Cortex of kidney (tissue), 1 donor: ENCODE data around the gene DNTTIP2.
"Not testable (repeated sequence)": the region's sequence is repeated elsewhere in the genome, so short reads cannot be mapped to it uniquely, and the experiment has no call there.

Experiments
- DNase-seq: peaks from one replicate; lab custom pipeline; 2025; lab: John Stamatoyannopoulos, UW

The DNTTIP2 gene

GRCh38 chr1:93842750-93843500, 36.1 kb downstream of the DNTTIP2 start:
- DNase-seq, result no peak

DNA sequence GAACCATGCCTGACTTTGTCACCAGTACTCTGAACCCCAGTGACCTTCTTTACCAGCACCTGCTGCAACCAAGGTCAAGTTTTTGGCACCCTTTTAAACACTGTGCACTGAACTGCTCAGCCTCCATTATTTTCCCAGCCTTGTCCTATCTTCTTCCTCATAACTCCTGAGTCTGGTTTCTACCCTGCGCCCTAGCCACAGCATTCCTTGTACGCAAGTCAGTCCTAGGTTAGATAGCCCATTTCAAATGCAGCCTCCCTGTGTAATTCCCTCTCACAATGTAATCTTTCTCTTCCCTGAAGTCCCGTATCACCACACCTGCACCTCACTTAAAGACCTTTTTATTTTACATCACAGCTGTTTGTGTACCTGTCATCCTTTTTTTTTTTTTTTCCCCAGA, 37.2 kb downstream of the DNTTIP2 start:
- no peak for DNase-seq

GRCh38 chr1:93840956-93841482, 38.0 kb downstream of the DNTTIP2 start:
- no peak for DNase-seq

GRCh38 chr1:93839753-93840152, 39.3 kb downstream of the DNTTIP2 start:
- DNase-seq, result no peak

GRCh38 chr1:93839307-93839706, 39.7 kb downstream of the DNTTIP2 start:
- DNase-seq, result no peak

GRCh38 chr1:93837961-93838360, 41.0 kb downstream of the DNTTIP2 start:
- no peak for DNase-seq

DNA sequence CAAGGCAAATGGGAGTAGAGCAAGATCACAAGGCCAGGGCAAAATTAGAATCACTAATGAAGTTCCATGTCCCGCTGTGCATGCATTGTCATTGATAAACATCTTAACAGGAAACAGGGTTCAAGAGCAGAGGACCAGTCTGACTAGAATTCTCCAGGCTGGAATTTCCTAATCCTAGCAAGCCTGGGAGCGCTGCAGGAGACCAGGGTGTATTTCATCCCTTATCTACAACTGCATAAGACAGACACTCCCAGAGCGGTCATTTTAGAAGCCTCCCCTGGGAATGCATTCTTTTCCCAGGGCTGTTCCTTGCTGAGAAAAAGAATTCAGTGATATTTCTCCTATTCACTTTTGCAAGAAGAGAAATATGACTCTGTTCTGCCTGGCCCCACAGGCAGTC, 45.7 kb downstream of the DNTTIP2 start:
- DNase-seq, result not testable (repeated sequence)

- no peak for DNase-seq
These were observed 49.9 kb downstream of the DNTTIP2 start for GRCh38 chr1:93829061-93829460.

- no peak for DNase-seq
These were observed 50.6 kb downstream of the DNTTIP2 start for GRCh38 chr1:93828367-93828755.

GRCh38 chr1:93827633-93828366, 51.2 kb downstream of the DNTTIP2 start:
- DNase-seq, result no peak

- DNase-seq, result no peak
These were observed 51.9 kb downstream of the DNTTIP2 start for GRCh38 chr1:93827128-93827527.

GRCh38 chr1:93824834-93825233, 54.2 kb downstream of the DNTTIP2 start:
- DNase-seq, result no peak

DNA sequence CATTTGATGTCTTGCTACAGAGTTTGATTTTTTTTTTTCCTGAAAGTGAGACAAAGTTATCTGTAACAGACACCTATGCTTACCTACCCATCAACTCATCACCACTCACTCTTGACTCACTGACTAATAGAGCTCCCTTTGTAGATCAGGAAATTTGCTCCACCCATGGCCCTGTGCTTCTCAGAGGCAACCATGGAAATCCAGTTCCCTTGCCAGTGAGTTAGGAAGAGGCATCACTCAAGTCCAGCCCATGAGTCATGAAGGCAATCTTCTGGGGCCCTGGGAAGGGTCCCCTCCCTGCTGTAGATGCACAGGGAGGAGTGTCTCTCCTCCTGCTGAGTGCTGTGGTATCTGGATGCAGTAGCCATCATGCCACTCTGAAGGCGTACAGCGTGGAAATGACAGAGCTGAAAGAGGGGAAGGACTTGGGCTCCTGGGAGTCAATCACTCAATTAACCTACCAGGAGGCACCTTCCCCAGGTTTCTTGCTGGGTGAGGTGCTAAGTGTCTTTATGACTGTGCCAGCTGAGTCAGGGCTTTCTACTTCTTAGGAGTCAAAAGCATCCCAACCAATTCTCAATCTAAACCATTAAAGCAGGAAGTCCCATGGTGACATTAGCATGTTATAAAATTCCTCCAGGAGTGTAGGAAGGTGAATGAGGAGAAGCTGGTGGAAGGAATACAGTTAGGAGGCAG, 56.1 kb downstream of the DNTTIP2 start:
- no peak for DNase-seq

DNA sequence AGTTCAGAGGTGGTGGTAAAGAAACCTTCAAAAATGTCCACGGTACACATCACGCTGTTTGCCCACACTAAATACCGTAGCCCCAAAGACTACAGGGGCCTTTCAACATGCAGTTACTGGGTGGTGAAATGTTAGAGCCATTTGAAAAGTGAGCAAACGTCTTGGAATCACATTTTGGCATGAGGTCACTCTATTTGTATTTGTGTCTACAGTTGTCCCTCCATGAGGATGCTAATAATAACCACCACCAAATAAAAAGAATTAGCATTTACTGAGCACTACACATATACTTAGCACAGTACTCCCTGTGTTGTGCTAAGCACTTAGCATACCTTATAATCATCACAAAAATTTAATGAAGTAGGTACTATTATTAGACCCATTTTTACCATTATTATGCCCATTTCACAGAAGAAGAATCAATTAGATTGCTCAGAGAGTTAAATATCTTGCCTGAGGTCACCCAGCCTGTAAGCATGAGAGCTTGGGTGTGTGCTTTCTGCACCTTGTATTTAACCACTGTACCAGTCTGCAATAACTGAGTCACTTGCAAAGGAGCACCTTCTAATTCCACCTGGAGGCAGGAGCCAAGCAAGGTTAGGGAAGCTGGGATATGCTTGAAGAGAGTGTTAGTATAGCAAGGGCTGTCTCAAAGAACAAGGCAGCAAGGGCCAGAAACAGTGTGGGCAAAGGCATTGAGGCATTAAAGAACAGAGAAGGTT, 57.4 kb downstream of the DNTTIP2 start:
- no peak for DNase-seq

DNA sequence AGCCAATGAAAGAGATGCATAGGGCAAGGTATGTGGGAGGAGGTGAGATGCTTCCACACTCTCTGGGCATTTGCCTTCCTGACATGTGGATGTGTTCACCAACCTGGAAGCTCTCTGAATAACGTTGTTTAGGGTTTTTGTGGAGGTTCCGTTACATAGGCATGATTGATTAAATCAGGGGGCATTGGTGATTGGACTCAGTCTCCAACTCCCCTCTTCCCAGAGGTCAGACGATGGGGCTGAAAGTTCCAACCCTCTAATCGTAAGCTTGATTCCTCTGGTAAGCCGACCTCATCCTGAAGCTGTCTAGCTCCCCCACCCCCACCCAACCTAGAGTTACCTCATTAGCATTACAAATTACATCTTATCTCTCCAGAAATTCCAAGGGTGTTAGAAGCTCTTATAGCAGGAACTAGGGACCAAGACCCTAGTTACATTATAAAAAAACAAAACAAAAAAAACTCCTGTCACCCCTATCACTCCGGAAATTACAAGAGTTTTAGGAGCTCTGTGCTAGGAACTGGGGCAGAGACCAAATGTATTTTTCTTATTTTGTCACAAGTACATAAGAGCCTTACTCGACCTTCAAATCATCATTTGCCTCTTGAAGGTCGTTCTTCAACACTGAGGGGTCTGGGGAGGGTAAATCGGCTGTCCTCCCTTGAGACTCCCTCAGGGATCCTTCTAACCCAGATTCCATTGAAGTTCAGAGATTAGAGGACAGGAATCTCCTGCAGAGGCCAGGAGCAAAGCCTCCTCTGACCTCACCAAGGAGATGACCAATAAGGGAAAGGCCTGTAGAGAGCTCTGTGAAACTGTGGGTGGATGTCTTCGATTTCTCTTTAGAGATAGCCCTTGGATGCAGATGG, 58.2 kb downstream of the DNTTIP2 start:
- no peak for DNase-seq

DNA sequence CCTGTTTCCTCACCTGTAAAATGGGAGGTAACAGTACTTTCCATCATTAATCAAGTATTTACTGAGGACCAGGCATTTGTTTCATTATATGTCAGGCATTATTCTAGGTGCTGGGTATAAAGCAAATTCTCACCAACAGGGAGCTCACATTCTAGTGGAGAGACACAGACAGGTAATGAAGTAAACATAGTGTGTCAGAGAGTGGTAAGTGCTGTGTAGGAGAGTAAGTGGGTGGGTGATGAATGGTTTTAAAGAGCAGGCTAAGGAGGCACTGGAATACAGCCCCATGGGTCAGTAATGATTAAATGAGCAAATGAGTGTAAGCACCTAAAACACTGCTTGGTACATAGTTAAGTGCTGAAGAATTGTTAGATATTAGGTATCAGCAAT, 60.4 kb downstream of the DNTTIP2 start:
- DNase-seq, result no peak

- no peak for DNase-seq
These were observed 61.0 kb downstream of the DNTTIP2 start for GRCh38 chr1:93817819-93818569.

DNA sequence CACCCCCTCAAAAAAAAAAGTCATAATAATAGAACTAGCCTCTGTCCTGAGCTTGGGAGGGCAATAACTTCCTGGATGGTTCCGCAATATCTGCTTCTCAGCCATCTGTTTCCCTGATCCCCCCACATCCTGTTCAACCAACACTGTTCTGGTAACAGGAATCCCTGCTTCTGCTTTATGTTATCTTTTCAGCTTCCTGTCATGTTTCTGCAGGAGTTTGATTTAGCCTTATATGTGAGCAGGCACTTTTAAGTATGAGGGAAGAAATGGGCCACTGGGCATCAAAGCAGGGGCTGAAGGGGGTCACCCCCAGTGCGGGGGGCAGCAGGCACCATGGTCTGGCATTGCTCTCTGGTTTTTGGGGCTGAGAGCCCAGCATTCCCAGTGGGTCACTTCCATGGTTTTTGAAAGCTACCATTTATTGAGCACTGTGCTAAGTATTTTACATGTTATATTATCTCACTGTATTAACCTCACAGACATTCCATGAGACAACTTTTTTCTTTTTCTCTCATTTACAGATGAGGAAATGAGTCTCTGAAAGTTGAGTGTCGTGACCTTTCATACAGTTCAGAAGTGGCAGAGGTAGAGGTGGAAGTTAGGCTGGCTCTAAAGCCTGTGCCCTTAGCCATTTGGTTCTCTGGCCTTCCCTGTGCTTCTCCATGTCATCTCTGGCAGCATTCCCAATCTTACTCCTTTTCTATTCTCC, 61.9 kb downstream of the DNTTIP2 start:
- DNase-seq, result no peak
